GM18861 (cell line): ENCODE results near the gene GPR3.
"Not testable (repeated sequence)": the region's sequence is repeated elsewhere in the genome, so short reads cannot be mapped to it uniquely, and the experiment has no call there.

ENCODE experiments used
- ATAC-seq: cut with Tn5 transposase; IDR thresholded peaks from one replicate; pipeline ENCODE4 v1.9.1; 2021; ENCODE audit not compliant: unreplicated experiment

The GPR3 gene

GRCh38 chr1:27418326-27419185 lies 26.1 kb downstream of the GPR3 start:
- ATAC-seq = peak; percentile 62

DNA sequence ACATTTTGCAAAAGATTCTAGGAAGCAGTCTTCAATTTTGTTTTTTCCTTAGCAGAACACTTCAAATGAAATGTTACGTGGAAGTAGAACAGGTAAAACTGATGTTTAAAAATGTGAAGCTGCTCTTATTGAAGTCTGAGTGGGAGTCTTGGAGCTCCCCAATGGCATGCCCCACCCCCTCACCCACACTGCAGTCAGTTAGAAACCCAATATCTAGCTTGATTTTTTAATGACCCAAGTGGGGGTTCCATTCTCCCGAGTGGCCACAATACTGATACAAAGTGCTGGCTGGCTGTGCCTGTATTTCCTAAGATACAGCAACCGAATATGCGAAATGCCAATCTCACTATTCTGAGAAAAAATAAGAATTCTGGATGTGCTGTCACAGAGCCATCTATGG lies 31.3 kb downstream of the GPR3 start:
- ATAC-seq = no peak

DNA sequence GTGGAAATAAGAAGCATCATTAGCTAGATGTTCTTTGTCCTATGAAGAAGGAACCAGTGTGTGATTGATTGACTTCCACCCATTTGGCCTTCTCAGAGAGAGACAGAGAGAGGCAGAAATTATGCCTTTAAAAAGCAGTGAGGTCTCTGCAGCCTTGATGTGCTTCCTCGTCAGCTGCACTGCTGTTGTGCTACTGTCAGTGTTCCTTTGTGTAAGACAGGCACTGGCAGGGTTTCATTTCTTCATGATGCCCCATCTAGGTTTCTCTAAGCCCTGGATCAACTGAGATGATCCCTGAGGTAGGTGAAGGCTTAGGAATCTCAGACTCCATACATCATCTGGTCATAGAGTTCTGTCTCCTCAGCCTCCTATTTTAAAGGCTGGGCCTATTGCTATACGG lies 34.9 kb downstream of the GPR3 start:
- no peak for ATAC-seq

- ATAC-seq = no peak
Observed at GRCh38 chr1:27427816-27428315, 35.4 kb downstream of the GPR3 start.

- ATAC-seq = no peak
Observed at GRCh38 chr1:27428316-27429028, 36.0 kb downstream of the GPR3 start.

DNA sequence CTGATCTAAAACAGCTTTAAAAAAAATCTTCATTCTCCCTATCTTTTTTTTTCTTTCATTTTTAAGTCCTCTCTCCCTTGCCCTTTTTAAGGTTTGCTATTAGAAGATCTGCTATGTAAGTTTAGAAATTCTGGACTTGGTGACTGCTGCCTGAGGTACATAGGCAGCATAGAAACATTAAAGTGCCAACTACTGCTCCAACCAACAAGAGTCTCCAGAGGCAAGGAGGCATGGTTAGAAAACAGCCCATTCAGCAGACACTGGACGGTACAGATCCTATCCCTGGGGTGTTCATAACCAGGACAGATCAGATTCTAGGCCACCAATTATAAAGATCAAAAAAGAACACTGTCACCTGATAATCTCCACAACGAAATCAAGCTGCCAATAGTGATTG lies 36.6 kb downstream of the GPR3 start:
- no peak for ATAC-seq

DNA sequence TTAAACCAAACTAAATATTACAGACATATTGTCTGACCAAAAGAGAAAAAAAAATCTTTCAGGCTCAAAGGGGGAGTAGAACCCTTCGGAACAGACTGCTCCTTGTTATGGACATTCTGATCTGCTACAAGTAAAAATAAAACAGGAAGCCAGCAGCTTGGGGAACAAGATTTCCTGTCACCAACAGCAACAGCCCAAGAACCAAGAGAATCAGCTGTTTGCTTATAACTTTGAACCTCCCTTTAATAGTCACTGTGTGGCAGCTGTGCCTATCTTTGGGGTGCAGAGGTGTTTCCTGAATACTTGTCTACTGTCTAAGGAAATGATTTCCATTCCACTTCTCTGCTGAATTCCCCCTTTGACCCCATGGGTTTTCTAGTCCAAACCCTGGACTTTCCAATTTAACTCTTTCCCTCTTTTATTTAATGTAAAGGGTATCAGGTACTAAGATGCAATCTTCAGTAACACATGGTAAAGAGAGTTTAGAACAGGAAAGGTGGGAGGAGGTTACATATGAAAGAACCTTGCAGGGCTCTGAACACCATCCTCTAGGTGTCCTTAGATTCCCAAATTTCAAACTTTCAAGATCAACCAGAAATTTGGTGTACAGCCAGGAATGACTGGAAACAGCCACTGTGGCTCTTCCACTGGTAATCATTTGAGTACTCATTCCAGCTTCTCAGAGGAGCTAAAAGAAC lies 38.6 kb downstream of the GPR3 start:
- no peak for ATAC-seq

GRCh38 chr1:27431601-27431940 lies 39.1 kb downstream of the GPR3 start:
- no peak for ATAC-seq

DNA sequence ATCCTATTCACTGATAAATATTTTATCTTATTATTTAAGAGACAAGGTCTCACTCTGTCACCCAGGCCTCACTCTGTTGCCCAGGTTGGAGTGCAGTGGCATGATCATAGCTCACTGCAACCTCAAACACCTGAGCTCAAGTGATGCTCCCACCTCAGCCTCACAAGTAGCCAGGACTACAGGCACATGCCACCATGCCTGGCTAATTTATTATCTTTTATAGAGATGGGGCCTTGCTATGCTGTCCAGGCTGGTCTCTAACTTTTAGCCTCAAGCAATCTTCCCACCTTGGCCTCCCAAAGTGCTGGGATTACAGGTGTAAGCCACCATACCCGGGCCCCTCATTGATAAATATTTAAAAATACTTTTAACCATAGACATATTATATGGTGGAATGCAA lies 40.3 kb downstream of the GPR3 start:
- not testable (repeated sequence) for ATAC-seq

GRCh38 chr1:27433706-27434105 lies 41.3 kb downstream of the GPR3 start:
- no peak for ATAC-seq

GRCh38 chr1:27435566-27436203 lies 43.3 kb downstream of the GPR3 start:
- no peak for ATAC-seq

GRCh38 chr1:27436204-27437159 lies 44.1 kb downstream of the GPR3 start:
- ATAC-seq = no peak

DNA sequence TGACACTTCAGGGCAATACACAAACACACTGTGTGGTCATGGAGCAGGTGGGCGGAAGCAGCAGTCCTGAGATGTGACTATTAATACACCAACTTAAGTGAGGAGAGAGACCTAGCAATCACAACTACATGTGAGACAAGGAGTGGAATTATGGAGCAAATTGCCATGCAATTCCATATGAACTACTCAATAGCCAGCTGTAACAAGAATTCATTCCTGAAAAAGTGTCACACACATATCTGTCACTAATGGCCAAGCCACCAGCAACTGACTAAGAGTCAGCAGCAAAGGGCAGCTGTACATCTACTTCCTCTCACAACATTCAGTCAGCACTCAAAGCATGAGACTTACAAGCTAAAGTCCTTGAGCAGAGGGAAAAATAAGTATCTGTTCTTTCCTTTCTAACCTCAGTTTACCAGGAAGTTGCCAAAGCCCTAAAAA lies 46.2 kb downstream of the GPR3 start:
- ATAC-seq = no peak

DNA sequence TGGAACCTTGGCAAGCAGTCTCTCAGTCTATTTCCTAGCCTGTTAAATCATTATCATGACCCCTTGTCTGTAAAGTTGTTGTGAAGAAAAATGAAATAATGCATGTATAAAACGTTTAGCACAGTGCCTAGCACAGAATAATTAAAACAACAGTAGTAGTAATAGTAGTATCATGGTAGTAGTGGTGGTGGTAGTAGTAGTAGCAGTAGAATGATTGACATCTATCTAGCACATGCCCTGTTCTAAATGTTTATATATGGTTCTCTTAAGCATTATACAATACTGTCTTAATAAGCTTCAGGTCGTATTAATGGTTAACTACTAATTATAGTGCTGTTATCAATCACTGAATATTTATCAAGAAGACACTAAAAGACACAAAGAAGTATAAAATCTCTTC lies 46.7 kb downstream of the GPR3 start:
- no peak for ATAC-seq

DNA sequence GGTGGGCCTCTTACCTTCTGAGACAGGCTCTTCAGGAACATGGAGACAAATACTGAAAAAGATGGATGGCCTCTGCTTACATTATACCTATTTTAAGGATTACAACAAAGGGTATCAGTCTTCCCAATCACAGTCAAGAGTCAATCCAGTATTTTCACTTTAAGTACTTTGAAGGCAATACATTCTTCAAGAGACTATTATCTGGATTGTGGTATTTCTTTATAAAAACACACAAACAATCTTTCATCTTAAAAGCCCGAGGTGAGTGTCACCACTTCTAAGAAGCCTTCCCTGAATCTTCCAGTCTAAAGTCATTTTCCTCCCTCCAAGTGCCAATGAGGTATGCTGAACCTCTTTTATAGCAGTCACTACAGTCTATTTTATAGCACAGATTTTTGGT lies 52.2 kb downstream of the GPR3 start:
- no peak for ATAC-seq
